ENCODE data around the gene GCNA.

DNA sequence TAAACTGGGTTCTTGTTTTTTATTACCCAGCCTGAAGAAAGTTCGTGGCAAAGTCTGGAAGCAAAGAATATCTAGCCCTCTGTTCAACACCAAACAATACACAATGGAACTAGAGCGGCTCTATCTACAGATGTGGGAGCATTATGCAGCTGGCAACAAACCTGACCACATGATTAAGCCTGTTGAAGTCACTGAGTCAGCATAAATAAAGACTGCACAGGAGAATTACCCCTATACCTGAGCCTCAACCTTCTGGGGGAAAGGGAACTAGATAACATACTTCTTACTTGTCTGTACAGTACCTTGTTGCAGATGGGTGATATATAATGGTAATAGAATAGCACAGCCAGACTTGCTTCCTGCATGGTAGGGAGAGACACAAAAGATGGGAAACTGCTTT is 4.6 kb upstream of the GCNA start:
- TF ChIP-seq EZH2phosphoT487 (IDR thresholded peaks at IDR 0.05; ENCODE audit: borderline replicate concordance) (no peak), CTCF (conservative IDR thresholded peaks at IDR 0.05; ENCODE audit: low read length) (no peak)

Measured in Loucy (cell line).